GM18508 (cell line): ENCODE results near the gene PTGIS.

ENCODE experiments used
- ATAC-seq: cut with Tn5 transposase; IDR thresholded peaks from one replicate; pipeline ENCODE4 v1.9.1; 2021; ENCODE audit warnings: moderate number of reproducible peaks; ENCODE audit not compliant: insufficient read depth, unreplicated experiment

Gene PTGIS

GRCh38 chr20:49479785-49480184 is 88.2 kb downstream of the PTGIS start:
- no peak for ATAC-seq

- no peak for ATAC-seq
Observed at GRCh38 chr20:49478754-49479689, 88.9 kb downstream of the PTGIS start.

DNA sequence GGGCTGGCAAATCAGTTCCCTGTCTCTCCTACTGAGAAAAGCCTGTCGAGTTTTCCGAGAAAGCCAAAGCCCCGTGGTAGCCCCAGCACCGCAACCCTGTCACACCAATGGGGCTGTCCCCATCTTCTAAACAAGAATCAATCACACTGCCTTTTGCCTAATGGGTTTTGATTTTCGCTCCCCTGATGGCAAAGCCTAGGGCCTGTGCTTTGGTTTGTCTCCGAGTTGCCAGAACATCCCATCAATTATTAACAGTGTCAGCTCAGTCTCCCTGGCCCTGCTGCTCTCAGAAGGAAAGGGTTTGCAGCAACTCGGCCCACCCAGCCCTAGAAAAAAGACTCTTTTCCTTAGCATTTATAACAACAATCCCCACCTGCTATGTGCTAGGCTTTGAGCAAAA is 89.7 kb downstream of the PTGIS start:
- ATAC-seq, result no peak

DNA sequence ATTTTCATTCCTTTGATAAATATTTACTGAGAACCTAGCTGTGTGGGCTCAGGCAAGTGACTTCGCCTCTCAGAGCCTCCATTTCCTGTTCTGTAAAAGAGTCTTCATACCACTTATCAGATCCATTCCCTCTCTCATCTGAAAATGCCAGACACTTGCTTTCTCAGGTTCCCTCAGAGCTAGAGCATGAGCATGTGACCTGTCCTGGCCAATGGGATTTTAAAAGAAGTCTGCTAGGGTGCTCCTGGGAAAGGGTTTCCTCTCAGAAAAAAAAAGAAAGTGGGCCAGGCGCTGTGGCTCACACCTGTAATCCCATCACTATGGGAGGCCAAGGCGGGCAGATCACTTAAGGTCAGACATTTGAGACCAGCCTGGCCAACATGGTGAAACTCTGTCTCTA is 90.7 kb downstream of the PTGIS start:
- ATAC-seq, result no peak

GRCh38 chr20:49476016-49476355 is 92.0 kb downstream of the PTGIS start:
- ATAC-seq, result no peak

DNA sequence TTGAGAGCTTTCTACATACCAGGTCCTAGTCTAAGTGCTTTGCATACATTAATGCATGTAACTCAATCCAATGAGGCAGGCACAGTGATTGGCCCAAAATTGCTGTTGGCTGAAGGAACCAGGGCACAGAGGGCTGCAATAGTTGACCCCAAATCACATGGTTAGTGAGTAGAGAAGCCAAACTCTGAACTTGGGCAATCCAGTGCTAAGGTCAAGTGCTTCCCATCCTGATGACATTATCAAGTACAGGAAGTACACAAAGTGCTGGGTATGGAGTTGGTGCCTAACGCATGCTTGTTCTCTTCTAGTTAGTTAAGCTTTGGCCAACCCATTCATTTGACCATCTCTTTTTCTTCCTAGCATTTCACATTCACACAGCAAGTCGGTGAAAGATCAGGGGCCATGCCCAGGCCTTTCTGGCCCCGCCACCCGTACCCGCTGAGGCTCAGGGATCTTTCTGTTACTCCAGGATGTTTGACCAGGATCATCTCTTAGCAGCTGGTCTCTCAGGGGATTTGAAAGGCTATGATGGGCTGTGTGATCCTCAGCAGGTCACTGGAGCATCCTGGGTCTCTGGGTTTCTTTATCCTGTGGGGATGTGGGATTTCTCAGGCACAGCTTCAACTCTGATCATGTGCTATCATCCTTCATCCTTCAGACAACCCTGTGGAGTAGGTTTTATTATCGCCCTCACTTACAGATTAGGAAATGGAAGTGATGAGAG is 92.5 kb downstream of the PTGIS start:
- ATAC-seq, result no peak

DNA sequence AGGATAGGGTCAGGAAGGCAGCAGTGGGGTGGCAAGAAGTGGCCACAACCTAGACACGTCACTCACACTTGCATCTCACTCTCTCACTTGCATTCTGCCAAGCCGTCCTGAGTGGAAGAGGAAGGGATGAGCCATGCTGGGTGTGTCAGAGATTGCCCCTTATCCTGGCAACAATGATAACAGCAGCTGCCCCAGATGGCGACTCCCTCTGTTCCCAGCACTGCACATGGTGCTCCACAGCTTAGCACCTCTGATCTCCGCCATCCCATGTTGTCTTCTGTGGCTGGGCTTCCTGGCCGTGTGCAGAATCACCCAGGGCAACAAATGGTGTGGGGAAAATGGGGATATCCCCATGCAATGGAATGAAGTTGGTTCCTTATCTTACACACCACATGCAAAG is 96.5 kb downstream of the PTGIS start:
- ATAC-seq, result no peak

- no peak for ATAC-seq
Observed at GRCh38 chr20:49470922-49471321, 97.0 kb downstream of the PTGIS start.

DNA sequence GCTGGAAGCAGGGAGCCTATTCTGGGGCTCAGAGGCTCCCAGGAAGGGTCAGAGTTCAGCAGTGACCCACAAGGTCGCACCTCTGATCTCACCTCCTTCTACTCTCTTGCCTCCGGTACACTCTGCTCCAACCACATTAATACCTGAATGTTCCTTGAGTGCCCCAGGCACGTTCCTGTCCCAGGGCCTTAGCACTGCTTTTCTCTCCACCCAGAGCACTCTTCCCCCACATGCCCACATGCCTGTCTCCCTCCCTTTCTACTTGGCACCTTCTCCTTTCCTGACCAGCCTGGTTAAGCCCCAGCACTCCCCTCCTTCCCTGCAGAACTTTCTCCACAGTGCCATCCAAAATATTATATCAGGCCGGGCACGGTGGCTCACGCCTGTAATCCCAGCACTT is 98.9 kb downstream of the PTGIS start:
- no peak for ATAC-seq

DNA sequence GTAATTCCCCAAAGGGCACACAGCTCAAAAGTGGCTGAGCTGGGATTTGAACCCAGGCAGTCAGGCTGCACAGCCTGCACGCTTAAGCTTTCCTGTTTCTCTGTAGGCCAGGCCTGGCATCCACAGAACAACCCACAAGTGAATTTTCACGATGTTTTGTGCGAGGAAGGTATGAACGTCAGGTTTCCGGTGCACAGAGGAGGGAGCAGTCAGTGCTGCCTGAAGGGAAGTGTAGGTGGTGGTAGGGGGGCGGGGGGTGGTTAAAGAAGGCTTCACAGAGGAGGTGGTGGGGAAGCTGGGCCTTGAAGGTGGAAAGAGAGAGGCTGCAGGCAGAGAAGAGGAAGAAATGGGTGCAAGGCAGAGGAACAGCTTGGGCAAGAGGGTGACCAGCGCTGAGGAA is 99.5 kb downstream of the PTGIS start:
- no peak for ATAC-seq

DNA sequence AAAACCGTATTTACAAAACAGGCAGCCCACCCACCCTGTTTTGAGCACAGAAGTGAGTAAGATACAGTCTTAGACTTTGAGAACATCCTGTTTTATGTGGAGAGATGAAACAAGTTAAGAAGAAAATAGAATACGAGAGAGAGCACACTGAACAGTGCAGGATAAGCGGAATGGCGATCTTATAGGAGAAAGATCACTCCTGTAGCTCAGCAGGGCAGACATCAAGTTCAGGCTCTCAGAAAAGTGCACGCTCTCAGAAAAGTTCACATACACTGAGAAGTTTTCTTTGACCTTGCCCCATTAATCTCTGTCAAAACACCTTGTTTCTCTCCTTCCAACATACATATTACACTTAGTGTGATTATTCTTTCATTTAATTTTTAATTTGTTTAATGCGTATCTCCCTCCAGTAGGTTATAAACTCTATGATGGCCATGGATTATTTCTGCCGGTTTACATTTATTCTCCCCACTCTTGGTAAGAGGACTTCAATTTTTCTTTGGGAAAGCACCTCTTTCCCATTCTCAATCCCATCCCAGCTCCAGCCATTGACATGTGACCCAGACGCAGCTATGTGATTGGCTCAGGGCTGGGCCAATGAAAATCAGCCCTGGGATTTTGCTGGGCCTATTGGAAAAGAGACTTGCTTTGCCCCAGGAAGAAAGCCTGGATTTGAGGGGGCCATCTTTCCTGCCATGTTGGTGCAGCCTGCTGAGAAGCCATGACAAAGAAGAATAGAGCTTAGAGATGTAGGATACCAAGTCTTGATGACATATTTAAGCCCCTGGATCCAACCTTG is 101.6 kb downstream of the PTGIS start:
- ATAC-seq, result no peak

DNA sequence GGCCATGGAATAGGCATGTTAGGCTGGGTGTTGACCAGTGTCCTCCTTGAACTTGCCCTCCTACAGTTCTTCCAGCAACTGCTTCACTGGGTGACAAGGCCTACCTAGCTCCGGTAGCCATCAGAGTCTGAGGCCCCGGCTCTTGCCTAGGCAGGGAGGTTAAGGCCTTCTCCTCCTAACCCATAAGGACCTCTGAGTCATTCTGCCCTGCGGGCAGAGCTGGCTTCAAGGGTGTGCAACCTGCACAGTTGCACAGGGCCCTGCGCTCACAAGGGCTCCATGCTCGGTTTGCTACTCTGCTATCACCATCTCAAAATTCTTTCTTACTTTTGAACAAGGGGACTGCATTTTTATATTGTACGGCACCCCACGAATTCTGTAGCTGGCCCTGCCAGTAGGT is 103.4 kb downstream of the PTGIS start:
- no peak for ATAC-seq

DNA sequence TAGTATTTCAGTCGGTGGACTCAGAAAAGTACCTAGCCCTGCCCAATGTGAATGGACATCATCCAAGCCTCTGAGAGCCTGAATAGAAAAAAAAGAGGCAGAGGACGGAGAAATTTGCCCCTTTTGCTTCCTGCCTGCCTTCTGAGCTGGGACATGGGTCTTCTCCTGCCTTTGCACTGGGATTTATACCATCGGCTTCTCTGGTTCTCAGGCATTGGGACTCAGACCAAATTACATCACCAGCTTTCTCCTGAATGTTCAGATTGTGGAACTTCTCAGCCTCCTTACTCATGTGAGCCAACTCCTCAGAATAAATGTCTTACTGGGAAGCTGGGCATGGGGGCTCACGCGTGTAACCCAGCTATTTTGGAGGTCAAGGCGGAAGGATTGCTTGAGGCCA is 105.3 kb downstream of the PTGIS start:
- ATAC-seq, result no peak

DNA sequence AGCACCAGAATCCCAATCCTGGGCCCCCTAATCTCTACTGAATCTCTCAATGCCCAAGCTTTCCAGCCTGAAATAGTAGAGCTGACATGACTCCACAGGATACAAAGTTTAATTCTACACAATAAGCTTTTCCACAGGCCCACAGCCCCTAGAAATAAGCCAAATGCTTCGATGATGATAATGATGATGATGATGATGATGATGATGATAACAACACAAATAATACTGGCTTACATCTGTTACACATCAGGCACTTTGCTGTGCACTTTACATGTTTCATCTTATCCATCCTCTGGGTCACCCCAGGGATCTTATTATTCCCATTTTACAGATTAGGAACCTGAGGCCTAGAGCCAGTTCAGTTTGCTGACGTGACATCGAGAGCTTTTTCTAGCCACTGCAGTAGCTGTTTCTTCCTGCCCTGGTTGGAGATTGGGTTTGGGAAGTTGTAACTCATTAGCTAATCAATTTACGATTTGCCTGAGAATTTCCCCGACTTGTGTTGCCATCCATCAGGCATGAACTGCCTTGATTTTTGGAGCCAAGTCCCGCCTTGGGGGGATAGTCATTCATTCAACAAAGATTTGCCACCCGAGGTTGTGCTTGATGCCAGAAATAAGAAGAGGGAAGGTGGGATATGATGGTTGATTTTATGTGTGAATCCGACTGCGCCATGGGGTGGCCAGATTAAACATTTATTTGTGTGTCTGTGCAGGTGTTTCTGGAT is 105.9 kb downstream of the PTGIS start:
- no peak for ATAC-seq

DNA sequence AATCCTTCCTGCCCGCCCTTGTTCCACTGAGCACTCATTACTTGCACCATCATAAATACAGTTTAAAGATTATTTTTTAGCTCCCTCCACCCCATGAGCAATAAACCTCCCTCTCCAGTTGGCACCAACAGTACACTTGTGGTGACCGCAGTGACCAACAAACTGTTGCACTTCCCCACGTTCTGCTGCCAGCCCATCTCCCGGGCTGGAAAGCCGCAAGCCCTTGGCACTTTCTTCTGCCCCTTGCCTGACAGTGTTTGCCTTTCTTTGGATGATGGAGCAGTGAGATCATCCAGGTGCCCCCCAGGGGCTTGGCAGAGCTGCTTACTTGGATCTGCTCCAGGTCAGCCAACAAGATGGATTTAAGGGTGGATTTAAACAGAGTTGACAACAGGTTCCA is 107.0 kb downstream of the PTGIS start:
- ATAC-seq, result no peak

GRCh38 chr20:49460131-49460530 is 107.8 kb downstream of the PTGIS start:
- no peak for ATAC-seq

GRCh38 chr20:49459684-49460083 is 108.3 kb downstream of the PTGIS start:
- ATAC-seq, result no peak

GRCh38 chr20:49457444-49457843 is 110.5 kb downstream of the PTGIS start:
- ATAC-seq, result no peak

GRCh38 chr20:49456646-49457045 is 111.3 kb downstream of the PTGIS start:
- no peak for ATAC-seq

DNA sequence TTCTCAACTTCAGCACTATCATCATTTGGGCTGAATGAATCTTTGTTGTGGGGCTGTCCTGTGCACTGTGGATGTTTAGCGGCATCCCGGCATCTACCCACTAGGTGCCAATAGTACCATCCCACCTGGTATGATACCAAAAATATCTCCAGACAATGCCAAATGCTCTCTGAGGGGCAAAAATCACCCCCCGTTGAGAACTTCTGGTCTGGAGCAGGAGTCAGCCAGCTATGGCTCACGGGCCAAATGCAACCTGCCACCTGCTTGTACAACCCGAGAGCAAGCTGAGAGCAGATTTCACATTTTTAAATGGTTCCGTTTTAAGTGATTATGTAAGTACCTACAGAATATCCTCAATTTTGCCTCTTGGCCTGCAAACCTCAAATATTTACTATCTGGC is 112.2 kb downstream of the PTGIS start:
- no peak for ATAC-seq
